Common myeloid progenitor, CD34-positive (primary cell): ENCODE results near the gene CLIC6.
A peak's percentile ranks its signal among the peaks of the same experiment; 100 is the strongest.

ENCODE experiments used
- CTCF ChIA-PET: fragments of 350-600 bp; sonication (Branson Sonifier 250); formaldehyde crosslinking; loops from one replicate; lab custom pipeline; 2021; ENCODE audit warnings: antibody characterized with exemption; lab: Charles Lee
- POLR2A ChIA-PET: fragments of 350-600 bp; sonication (Branson Sonifier 250); formaldehyde crosslinking; loops from one replicate; lab custom pipeline; 2021; ENCODE audit warnings: antibody characterized with exemption; lab: Charles Lee
- DNase-seq, 3 donors: peaks; one replicate each; pipeline versions ENCODE4 v3.0.0 to v3.0.0-alpha.2; 2013
- H3K27ac ChIP-seq, 2 experiments: 1 replicate in 1 of 2; 2 replicates in 1 of 2; pipeline ENCODE4 v1.7.0; 2013; ENCODE audit warnings: inconsistent platforms in 2 of 2, low read length in 2 of 2, mild to moderate bottlenecking in 2 of 2, low read depth in 1 of 2, moderate library complexity in 1 of 2; ENCODE audit not compliant: severe bottlenecking in 2 of 2, insufficient read depth in 1 of 2, poor library complexity in 1 of 2
- H3K27me3 ChIP-seq, 5 experiments: replicated peaks in 2 of 5; 1 replicate in 3 of 5; 2 replicates in 2 of 5; pipeline versions ENCODE4 v1.6.1 to v1.7.0; 2013; ENCODE audit warnings: low read length in 4 of 5, mild to moderate bottlenecking in 2 of 5, moderate library complexity in 2 of 5, inconsistent platforms in 1 of 5; ENCODE audit not compliant: insufficient read depth in 5 of 5, control insufficient read depth in 4 of 5
- H3K36me3 ChIP-seq, 4 experiments: 1 replicate in 2 of 4; 2 replicates in 2 of 4; pipeline versions ENCODE4 v1.6.1 to v1.7.0; 2013; ENCODE audit warnings: low read length in 3 of 4, control low read depth in 1 of 4, mild to moderate bottlenecking in 1 of 4; ENCODE audit not compliant: control insufficient read depth in 4 of 4, insufficient read depth in 4 of 4
- H3K4me1 ChIP-seq, 4 experiments: 1 replicate in 3 of 4; 2 replicates in 1 of 4; pipeline versions ENCODE4 v1.6.1 to v1.7.1; 2013; ENCODE audit warnings: low read length in 3 of 4, mild to moderate bottlenecking in 3 of 4, control low read depth in 1 of 4, inconsistent platforms in 1 of 4, moderate library complexity in 1 of 4; ENCODE audit not compliant: control insufficient read depth in 4 of 4, insufficient read depth in 4 of 4; ENCODE audit errors: control extremely low read depth in 1 of 4
- H3K4me3 ChIP-seq, 7 experiments: 1 replicate in 4 of 7; 2 replicates in 3 of 7; pipeline versions ENCODE4 v1.5.1 to v1.7.0; 2013; ENCODE audit warnings: mild to moderate bottlenecking in 7 of 7, low read length in 6 of 7, moderate library complexity in 6 of 7, inconsistent platforms in 2 of 7, low read depth in 2 of 7, control low read depth in 1 of 7; ENCODE audit not compliant: insufficient read depth in 4 of 7, control insufficient read depth in 1 of 7; ENCODE audit errors: extremely low read depth in 1 of 7
- H3K9me3 ChIP-seq, 5 experiments: 1 replicate in 4 of 5; 2 replicates in 1 of 5; pipeline versions ENCODE4 v1.6.1 to v1.7.1; 2013; ENCODE audit warnings: low read length in 4 of 5, mild to moderate bottlenecking in 2 of 5, inconsistent platforms in 1 of 5, low read depth in 1 of 5, moderate library complexity in 1 of 5; ENCODE audit not compliant: control insufficient read depth in 4 of 5, insufficient read depth in 2 of 5; ENCODE audit errors: control extremely low read depth in 1 of 5
- WGBS: methylation state at CpG from one replicate; pipeline ENCODE4 v1.1.5; 2013; ENCODE audit not compliant: insufficient coverage; 5-methylcytosine and 5-hydroxymethylcytosine counted together

CLIC6 gene

DNA sequence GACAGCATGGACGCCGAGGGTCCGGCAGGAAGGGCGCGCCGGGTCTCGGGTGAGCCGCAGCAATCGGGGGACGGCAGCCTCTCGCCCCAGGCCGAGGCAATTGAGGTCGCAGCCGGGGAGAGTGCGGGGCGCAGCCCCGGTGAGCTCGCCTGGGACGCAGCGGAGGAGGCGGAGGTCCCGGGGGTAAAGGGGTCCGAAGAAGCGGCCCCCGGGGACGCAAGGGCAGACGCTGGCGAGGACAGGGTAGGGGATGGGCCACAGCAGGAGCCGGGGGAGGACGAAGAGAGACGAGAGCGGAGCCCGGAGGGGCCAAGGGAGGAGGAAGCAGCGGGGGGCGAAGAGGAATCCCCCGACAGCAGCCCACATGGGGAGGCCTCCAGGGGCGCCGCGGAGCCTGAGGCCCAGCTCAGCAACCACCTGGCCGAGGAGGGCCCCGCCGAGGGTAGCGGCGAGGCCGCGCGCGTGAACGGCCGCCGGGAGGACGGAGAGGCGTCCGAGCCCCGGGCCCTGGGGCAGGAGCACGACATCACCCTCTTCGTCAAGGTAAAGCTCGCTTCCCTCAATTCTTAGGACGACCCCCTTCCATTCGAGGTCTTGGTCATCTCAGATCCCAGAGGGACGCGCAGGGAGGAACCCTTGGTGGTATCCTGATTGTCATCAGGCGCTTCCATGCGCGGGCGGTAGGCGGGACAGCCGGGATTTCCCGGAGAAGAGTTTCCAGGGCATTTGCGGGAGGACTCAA lies 1.6 kb downstream of the CLIC6 start:
- Histone ChIP-seq H3K27me3 (peaks cover 14 to 82% (median 41%) of the 10 kb centered on the region in 5 experiments), H3K4me1 (peaks cover 0 to 18% (median 15%) of the 10 kb centered on the region in 4 experiments), H3K36me3 (no peaks in the 10 kb centered on the region), H3K27ac (no peak overlapping the region), H3K9me3 (peaks cover 0 to 3% (median 0%) of the 10 kb centered on the region in 5 experiments), H3K4me3 (peak overlapping the region in 6 of 7 experiments; percentile 19 to 71 (median 54))
- under 1% methylated on average over 65 of the region's 70 CpGs for WGBS
- ChIA-PET CTCF (interaction anchor here (1.4 kb wide), 1 partner anchor 20 kb away, joined by 5 read pairs; no protein-coding TSS in a partner anchor), POLR2A (no interaction called here)
- peak; percentile 21 to 55 (median 37) for DNase-seq

DNA sequence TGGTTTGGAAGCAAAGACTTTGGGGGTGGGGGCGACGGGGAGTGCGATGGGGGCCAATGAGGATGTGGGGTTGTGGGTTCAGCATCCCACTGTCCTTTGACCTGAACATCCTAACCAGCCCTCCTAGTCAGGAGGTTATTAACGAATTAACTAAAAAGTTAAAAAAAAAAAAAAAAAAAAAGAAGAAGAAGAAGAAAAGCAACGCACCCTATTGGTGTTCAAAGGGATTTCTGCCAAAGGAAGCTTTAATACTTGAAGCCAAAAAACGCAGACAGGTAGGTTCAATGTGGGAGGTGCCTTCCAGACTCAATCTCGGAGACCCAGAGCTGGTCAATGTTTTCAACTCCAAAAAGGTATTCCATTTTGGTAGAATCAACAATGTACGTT lies 2.2 kb downstream of the CLIC6 start:
- Histone ChIP-seq H3K27ac (no peak overlapping the region), H3K36me3 (no peaks in the 10 kb centered on the region), H3K27me3 (peaks cover 10 to 76% (median 35%) of the 10 kb centered on the region in 5 experiments), H3K4me3 (peak overlapping the region in 2 of 7 experiments; percentile 54 to 71), H3K4me1 (peaks cover 0 to 18% (median 15%) of the 10 kb centered on the region in 4 experiments), H3K9me3 (peaks cover 0 to 3% (median 0%) of the 10 kb centered on the region in 5 experiments)
- 18% methylated on average over 3 of the region's 8 CpGs for WGBS
- ChIA-PET CTCF (interaction anchor here (1.4 kb wide), 1 partner anchor 19 kb away, joined by 5 read pairs; no protein-coding TSS in a partner anchor), POLR2A (no interaction called here)
- DNase-seq: peak; percentile 25 to 49 (median 35)

DNA sequence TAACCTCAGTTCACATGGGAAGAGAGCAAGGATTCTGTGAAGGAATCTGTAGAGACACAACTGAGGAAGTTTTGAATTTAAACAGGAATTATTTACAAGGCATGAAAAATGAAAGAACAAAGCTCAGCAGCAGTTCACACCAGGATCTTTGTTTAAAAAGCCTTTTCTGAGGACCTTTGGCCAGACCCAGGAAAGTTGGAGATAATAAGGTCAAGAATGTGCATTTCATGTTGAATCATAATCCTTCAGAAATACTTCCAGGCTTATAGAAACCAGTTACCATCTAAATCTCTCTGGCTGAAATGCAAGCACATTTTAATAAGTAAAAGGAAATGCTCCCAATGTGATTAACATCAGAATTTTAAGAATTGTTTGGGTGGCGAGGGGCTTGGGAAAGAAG lies 2.7 kb downstream of the CLIC6 start:
- H3K4me3 ChIP-seq: no peak overlapping the region
- no peak for DNase-seq
- peaks cover 0 to 18% (median 15%) of the 10 kb centered on the region in 4 experiments for H3K4me1 ChIP-seq
- peaks cover 0 to 3% (median 0%) of the 10 kb centered on the region in 5 experiments for H3K9me3 ChIP-seq
- POLR2A ChIA-PET: interaction anchor here (0.7 kb wide), 1 partner anchor 14 kb away, joined by 3 read pairs; no protein-coding TSS in a partner anchor
- CTCF ChIA-PET: interaction anchor here (1.4 to 4.7 kb wide), 2 partner anchors 16 to 19 kb away, joined by 5 to 23 read pairs; no protein-coding TSS in a partner anchor
- H3K27ac ChIP-seq: no peak overlapping the region
- 100% methylated on average over 1 of the region's 1 CpG for WGBS
- H3K27me3 ChIP-seq: peaks cover 9 to 74% (median 35%) of the 10 kb centered on the region in 5 experiments
- no peaks in the 10 kb centered on the region for H3K36me3 ChIP-seq

DNA sequence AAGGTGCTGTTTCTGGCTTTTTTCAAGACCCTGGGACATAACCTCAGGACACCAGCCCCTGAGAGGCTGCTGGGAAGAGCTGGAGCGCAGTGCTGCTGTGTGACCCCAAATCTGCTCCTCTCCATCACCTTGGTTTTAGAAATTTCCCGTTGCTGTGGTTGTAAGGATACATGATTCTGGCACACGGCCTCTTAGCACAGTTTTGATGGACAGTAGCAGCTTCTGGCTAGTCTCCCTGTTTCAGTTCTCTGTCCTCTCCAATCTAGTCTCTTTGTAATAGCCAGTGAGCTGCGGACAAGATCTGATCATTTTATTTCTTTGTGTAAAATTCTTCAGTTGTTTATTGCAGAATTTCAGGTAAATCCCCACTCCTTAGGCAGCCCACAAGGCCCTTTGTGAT lies 3.1 kb downstream of the CLIC6 start:
- H3K4me3 ChIP-seq: no peak overlapping the region
- H3K4me1 ChIP-seq: peaks cover 0 to 18% (median 15%) of the 10 kb centered on the region in 4 experiments
- ChIA-PET CTCF (interaction anchor here (4.7 kb wide), 1 partner anchor 15 kb away, joined by 23 read pairs; no protein-coding TSS in a partner anchor), POLR2A (interaction anchor here (0.7 kb wide), 1 partner anchor 14 kb away, joined by 3 read pairs; no protein-coding TSS in a partner anchor)
- peaks cover 0 to 3% (median 0%) of the 10 kb centered on the region in 5 experiments for H3K9me3 ChIP-seq
- no peak for DNase-seq
- H3K27ac ChIP-seq: no peak overlapping the region
- H3K36me3 ChIP-seq: no peaks in the 10 kb centered on the region
- peaks cover 8 to 73% (median 33%) of the 10 kb centered on the region in 5 experiments for H3K27me3 ChIP-seq
- WGBS: no CpG with 5 or more reads among the region's 4 CpGs

DNA sequence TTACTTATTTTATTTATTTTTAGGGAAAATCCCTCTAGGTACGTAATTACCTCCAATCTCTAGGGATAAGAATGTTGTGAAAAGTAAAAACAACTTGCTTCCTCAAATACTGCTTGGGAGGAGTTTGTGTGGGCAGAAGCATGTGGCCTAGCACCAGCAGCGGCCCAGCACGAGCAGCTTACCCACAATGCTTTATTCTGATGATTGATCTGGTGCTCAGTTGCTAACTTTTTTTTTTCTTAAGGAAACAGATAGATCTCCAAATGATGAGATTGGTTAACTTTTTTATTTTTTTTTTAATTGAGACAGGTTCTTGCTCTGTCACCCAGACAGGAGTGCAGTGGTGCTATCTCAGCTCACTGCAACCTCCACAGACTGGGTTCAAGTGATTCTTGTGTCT lies 4.2 kb downstream of the CLIC6 start:
- ChIA-PET CTCF (interaction anchor here (4.7 kb wide), 1 partner anchor 14 kb away, joined by 23 read pairs; no protein-coding TSS in a partner anchor), POLR2A (no interaction called here)
- Histone ChIP-seq H3K4me1 (peaks cover 0 to 18% (median 15%) of the 10 kb centered on the region in 4 experiments), H3K27ac (no peak overlapping the region), H3K9me3 (peaks cover 0 to 3% (median 0%) of the 10 kb centered on the region in 5 experiments), H3K4me3 (no peak overlapping the region), H3K27me3 (peaks cover 6 to 64% (median 27%) of the 10 kb centered on the region in 5 experiments), H3K36me3 (no peaks in the 10 kb centered on the region)
- 33% methylated on average over 2 of the region's 3 CpGs for WGBS
- peak in 2 of 3 donors; percentile 37 to 50 for DNase-seq

DNA sequence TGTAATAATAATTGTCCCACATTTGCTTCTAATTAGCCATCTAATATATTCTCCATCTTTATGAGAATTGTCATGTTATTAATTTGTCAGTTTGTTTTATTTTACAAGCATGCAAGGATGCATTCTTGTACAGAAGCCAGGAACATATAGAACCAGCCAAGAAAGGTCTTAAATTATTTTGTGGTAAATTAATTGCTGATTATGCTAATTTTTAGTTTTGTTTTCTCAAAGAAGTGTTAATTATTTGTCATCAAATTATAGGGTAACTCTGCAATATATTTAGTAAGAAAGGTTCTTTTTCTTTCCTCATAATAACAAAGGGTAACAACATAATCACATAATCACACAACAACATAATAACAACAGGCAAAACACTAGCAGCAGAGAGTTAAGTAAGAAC lies 5.7 kb downstream of the CLIC6 start:
- no peaks in the 10 kb centered on the region for H3K36me3 ChIP-seq

More for the DNA sequence above, 5.7 kb downstream of the CLIC6 start:
- peaks cover 0 to 5% (median 0%) of the 10 kb centered on the region in 5 experiments for H3K9me3 ChIP-seq
- H3K27me3 ChIP-seq: peaks cover 5 to 49% (median 21%) of the 10 kb centered on the region in 5 experiments
- peaks cover 0 to 14% (median 11%) of the 10 kb centered on the region in 4 experiments for H3K4me1 ChIP-seq
- H3K4me3 ChIP-seq: no peak overlapping the region
- DNase-seq: no peak
- no peak overlapping the region for H3K27ac ChIP-seq
- ChIA-PET POLR2A (no interaction called here), CTCF (interaction anchor here (0.7 to 4.7 kb wide), 2 partner anchors 13 to 23 kb away, joined by 3 to 23 read pairs; no protein-coding TSS in a partner anchor)
